OCI-LY3 (cell line): ENCODE results near the gene TRIM39.

ENCODE experiments used
- EZH2phosphoT487 ChIP-seq: fragments of 200-600 bp; shearing (Covaris generic); IDR thresholded peaks from 2 replicates; pipeline ENCODE4 v1.6.1; 2018; ENCODE audit warnings: antibody characterized with exemption, mixed run types, low read depth
- TF ChIP-seq, protein P1 (sequence below): fragments of 200-600, 300-600 bp; sonication (generic); IDR thresholded peaks from 2 replicates; pipeline ENCODE4 v1.5.1; 2014; ENCODE audit warnings: antibody characterized with exemption, low read length, low read depth

DNA sequence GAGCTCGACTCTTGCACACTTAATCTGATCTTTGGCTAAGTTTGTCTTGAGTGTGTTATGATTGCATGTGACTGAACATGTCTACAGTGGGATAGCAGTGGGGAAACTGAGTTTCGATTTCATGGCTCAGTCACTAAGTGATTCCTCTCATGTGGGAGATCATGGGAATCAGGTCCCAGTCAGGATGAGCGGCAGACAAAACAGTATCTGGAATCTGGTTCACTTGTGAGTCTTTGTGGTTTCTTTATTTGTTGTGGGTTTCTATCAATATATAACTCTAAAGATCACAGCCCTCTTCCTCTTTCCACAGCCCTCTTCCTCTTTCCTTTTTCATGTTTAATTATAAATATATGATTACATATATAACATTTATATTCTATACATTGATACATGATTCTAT, 22.2 kb downstream of the TRIM39 start:
- TF ChIP-seq, protein P1, sequence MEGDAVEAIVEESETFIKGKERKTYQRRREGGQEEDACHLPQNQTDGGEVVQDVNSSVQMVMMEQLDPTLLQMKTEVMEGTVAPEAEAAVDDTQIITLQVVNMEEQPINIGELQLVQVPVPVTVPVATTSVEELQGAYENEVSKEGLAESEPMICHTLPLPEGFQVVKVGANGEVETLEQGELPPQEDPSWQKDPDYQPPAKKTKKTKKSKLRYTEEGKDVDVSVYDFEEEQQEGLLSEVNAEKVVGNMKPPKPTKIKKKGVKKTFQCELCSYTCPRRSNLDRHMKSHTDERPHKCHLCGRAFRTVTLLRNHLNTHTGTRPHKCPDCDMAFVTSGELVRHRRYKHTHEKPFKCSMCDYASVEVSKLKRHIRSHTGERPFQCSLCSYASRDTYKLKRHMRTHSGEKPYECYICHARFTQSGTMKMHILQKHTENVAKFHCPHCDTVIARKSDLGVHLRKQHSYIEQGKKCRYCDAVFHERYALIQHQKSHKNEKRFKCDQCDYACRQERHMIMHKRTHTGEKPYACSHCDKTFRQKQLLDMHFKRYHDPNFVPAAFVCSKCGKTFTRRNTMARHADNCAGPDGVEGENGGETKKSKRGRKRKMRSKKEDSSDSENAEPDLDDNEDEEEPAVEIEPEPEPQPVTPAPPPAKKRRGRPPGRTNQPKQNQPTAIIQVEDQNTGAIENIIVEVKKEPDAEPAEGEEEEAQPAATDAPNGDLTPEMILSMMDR: no peak
- TF ChIP-seq EZH2phosphoT487: no peak
